Fibroblast of mammary gland (primary cell): ENCODE measurements around the gene WWTR1.

ENCODE experiments used
- DNase-seq: peaks from one replicate; pipeline ENCODE4 v3.0.0-alpha.2; 2010; ENCODE audit warnings: low read depth
- H3K4me3 ChIP-seq: 2 replicates; pipeline ENCODE4 v1.5.1; 2011; ENCODE audit warnings: low read depth, mild to moderate bottlenecking, low read length, moderate library complexity; ENCODE audit not compliant: control insufficient read depth
- TF ChIP-seq, protein P1 (sequence below): conservative IDR thresholded peaks from 2 replicates; pipeline ENCODE4 v1.5.1; 2011; ENCODE audit warnings: low read depth, low read length, inconsistent platforms; ENCODE audit not compliant: control insufficient read depth, insufficient read depth

The WWTR1 gene

DNA sequence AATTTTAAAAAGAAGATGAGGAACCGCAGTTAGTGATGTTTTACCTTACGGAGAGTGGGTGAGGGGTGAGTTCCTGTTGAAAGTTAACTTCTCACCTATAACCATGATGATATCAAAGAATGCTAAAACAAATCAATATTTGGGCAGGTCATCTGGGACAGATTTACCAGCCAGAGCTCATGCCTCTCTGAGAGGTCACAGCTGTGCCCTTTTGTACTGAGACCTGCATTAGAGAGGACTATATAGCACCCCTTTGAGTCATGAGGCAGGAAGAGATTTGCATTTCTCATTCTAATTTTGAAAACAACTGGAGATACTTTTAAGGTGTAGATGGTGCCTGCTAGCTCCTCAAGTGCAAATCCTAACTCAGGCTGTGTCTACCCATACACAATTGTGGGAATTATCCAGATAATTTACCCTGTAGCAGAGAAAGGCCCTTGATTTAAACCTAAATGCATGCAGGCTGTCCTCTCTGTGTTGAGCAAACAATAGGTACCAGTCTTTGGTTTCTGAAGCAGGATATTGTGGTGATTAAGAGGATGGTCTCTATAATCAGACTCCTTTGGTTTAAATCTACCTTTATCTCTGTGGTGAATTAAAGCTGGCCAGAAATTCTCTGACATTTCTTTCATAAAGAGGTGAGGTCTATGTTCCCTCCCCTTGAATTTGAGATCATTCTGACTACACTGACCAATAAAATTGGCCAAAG, 189.2 kb downstream of the WWTR1 start:
- TF ChIP-seq, protein P1, sequence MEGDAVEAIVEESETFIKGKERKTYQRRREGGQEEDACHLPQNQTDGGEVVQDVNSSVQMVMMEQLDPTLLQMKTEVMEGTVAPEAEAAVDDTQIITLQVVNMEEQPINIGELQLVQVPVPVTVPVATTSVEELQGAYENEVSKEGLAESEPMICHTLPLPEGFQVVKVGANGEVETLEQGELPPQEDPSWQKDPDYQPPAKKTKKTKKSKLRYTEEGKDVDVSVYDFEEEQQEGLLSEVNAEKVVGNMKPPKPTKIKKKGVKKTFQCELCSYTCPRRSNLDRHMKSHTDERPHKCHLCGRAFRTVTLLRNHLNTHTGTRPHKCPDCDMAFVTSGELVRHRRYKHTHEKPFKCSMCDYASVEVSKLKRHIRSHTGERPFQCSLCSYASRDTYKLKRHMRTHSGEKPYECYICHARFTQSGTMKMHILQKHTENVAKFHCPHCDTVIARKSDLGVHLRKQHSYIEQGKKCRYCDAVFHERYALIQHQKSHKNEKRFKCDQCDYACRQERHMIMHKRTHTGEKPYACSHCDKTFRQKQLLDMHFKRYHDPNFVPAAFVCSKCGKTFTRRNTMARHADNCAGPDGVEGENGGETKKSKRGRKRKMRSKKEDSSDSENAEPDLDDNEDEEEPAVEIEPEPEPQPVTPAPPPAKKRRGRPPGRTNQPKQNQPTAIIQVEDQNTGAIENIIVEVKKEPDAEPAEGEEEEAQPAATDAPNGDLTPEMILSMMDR: no peak
- no peak overlapping the region for H3K4me3 ChIP-seq
- peak; percentile 57 for DNase-seq
